HG03571 (cell line): ENCODE measurements around the gene PNPT1.
"Not testable (repeated sequence)": the region's sequence is repeated elsewhere in the genome, so short reads cannot be mapped to it uniquely, and the experiment has no call there.

ENCODE experiments used
- ATAC-seq: cut with Tn5 transposase; IDR thresholded peaks from one replicate; pipeline ENCODE4 v1.9.1; 2021; ENCODE audit not compliant: unreplicated experiment

PNPT1 gene

GRCh38 chr2:55601849-55602248, 91.8 kb downstream of the PNPT1 start:
- no peak for ATAC-seq

- ATAC-seq = no peak
These were observed 95.4 kb downstream of the PNPT1 start for GRCh38 chr2:55598056-55598795.

GRCh38 chr2:55596795-55597194, 96.8 kb downstream of the PNPT1 start:
- not testable (repeated sequence) for ATAC-seq

- no peak for ATAC-seq
These were observed 98.1 kb downstream of the PNPT1 start for GRCh38 chr2:55595536-55595935.

GRCh38 chr2:55592130-55592529, 101.5 kb downstream of the PNPT1 start:
- ATAC-seq = no peak

- no peak for ATAC-seq
These were observed 102.7 kb downstream of the PNPT1 start for GRCh38 chr2:55590810-55591440.

- ATAC-seq = no peak
These were observed 108.1 kb downstream of the PNPT1 start for GRCh38 chr2:55585451-55586080.
